DND-41 (cell line): ENCODE measurements around the gene NECTIN1.

Source experiments
- CTCF ChIP-seq: IDR thresholded peaks from 2 replicates; pipeline ENCODE4 v1.5.1; 2012; ENCODE audit warnings: borderline replicate concordance, low read length, moderate library complexity, mild to moderate bottlenecking; ENCODE audit not compliant: poor library complexity, severe bottlenecking; ENCODE audit errors: extremely low read depth
- EZH2 ChIP-seq: IDR thresholded peaks from 3 replicates; pipeline ENCODE4 v1.6.1; 2012; ENCODE audit warnings: borderline replicate concordance, low read depth, mild to moderate bottlenecking, moderate library complexity, low read length, inconsistent platforms; ENCODE audit not compliant: severe bottlenecking

- no peak for TF ChIP-seq CTCF
- no peak for TF ChIP-seq EZH2
These were observed 23.9 kb upstream of the NECTIN1 start for GRCh38 chr11:119752946-119753345.
